Thymus (tissue), 11 donors: ENCODE data around the gene DIP2C. TPM values are rescaled to one million over a fixed set of nuclear protein-coding genes. Genes with fewer than 3 reads are reported as not detected.
"Not testable (repeated sequence)": the region's sequence is repeated elsewhere in the genome, so short reads cannot be mapped to it uniquely, and the experiment has no call there.

Experiments
- DNase-seq, 9 donors: peaks; one replicate each; pipeline ENCODE4 v3.0.0-alpha.2; 2013; ENCODE audit warnings: low spot score in 9 of 9, low read depth in 6 of 9, missing footprints in 1 of 9
- H3K27ac ChIP-seq, 2 donors: one replicate each; pipeline ENCODE4 v1.5.1; 2013; ENCODE audit warnings: control low read depth in 1 of 2, low read depth in 1 of 2, low read length in 1 of 2, mild to moderate bottlenecking in 1 of 2, moderate library complexity in 1 of 2
- H3K27me3 ChIP-seq, 2 donors: one replicate each; pipeline ENCODE4 v1.5.1; 2013; ENCODE audit warnings: low read length in 1 of 2; ENCODE audit not compliant: control insufficient read depth in 2 of 2, insufficient read depth in 1 of 2
- H3K36me3 ChIP-seq, 2 donors: one replicate each; pipeline ENCODE4 v1.5.1; 2013; ENCODE audit warnings: low read length in 1 of 2, mild to moderate bottlenecking in 1 of 2, moderate library complexity in 1 of 2; ENCODE audit not compliant: control insufficient read depth in 2 of 2, insufficient read depth in 2 of 2
- H3K4me1 ChIP-seq, 2 donors: one replicate each; pipeline ENCODE4 v1.5.1; 2013; ENCODE audit warnings: low read length in 2 of 2; ENCODE audit not compliant: control insufficient read depth in 2 of 2, insufficient read depth in 2 of 2
- H3K4me3 ChIP-seq, 2 donors: one replicate each; pipeline ENCODE4 v1.5.1; 2013; ENCODE audit warnings: low read length in 2 of 2, control low read depth in 1 of 2, mild to moderate bottlenecking in 1 of 2
- H3K9me3 ChIP-seq, 2 donors: one replicate each; pipeline ENCODE4 v1.5.1; 2013; ENCODE audit warnings: low read length in 1 of 2, mild to moderate bottlenecking in 1 of 2; ENCODE audit not compliant: control insufficient read depth in 2 of 2, insufficient read depth in 1 of 2
- WGBS: extraction: QIAGEN DNeasy Blood & Tissue Kit; methylation state at CpG from one replicate; pipeline ENCODE4 v1.1.7; 2013; 5-methylcytosine and 5-hydroxymethylcytosine counted together
- polyA plus RNA-seq: library from polyadenylated mRNA; stranded (reverse); fragments of 200-250 nt; gene quantifications from one replicate; pipeline ENCODE4 v1.2.3, GENCODE V29; 2013
- total RNA-seq: library from RNA; stranded (reverse); fragments of 120-200 nt; gene quantifications from one replicate; pipeline ENCODE4 v1.2.4, GENCODE V29; 2013
- donor health status: healthy.

Gene DIP2C
- total and polyA plus RNA-seq, 2 donors = 2.2 to 3.4 TPM

DNA sequence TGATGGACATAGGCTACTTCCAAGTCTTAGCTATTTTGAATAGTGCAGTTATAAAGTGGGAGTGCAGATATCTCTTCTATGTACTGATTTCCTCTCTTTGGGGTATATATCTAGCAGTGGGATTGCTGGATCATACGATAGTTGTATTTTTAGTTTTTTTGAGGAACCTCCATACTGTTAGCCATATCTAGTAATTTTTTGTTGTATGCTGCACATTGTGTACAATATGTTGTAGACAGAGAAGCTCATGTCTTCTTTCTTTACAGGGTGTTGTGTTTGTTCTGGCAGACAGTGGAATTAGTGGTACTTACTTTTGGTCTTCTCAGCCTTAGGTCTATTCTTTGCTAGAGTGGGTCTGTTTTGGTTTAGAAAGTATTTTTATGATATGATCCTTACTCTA lies 13.7 kb upstream of the DIP2C start:
- DNase-seq = no peak
- Histone ChIP-seq H3K27ac (no peak overlapping the region), H3K36me3 (no peaks in the 10 kb centered on the region), H3K4me3 (no peak overlapping the region), H3K4me1 (no peaks in the 10 kb centered on the region), H3K9me3 (no peaks in the 10 kb centered on the region), H3K27me3 (no peaks in the 10 kb centered on the region)
- WGBS = 97% methylated on average over 1 of the region's 1 CpG

DNA sequence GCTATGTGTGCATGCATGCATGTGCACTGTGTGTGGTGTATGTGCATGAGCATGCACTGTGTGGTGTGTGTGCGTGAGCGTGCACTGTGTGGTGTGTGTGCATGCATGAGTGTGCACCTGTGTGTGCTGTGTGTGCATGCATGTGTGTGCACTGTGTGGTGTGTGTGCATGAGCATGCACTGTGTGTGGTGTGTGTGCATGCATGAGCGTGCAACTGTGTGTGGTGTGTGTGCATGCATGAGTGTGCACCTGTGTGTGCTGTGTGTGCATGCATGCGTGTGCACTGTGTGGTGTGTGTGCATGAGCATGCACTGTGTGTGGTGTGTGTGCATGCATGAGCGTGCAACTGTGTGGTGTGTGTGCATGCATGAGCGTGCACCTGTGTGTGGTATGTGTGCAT lies 10.7 kb upstream of the DIP2C start:
- not testable (repeated sequence) for H3K4me1 ChIP-seq, DNase-seq, H3K27me3 ChIP-seq, H3K27ac ChIP-seq, H3K36me3 ChIP-seq, H3K9me3 ChIP-seq, H3K4me3 ChIP-seq
- WGBS = 97% methylated on average over 6 of the region's 6 CpGs

DNA sequence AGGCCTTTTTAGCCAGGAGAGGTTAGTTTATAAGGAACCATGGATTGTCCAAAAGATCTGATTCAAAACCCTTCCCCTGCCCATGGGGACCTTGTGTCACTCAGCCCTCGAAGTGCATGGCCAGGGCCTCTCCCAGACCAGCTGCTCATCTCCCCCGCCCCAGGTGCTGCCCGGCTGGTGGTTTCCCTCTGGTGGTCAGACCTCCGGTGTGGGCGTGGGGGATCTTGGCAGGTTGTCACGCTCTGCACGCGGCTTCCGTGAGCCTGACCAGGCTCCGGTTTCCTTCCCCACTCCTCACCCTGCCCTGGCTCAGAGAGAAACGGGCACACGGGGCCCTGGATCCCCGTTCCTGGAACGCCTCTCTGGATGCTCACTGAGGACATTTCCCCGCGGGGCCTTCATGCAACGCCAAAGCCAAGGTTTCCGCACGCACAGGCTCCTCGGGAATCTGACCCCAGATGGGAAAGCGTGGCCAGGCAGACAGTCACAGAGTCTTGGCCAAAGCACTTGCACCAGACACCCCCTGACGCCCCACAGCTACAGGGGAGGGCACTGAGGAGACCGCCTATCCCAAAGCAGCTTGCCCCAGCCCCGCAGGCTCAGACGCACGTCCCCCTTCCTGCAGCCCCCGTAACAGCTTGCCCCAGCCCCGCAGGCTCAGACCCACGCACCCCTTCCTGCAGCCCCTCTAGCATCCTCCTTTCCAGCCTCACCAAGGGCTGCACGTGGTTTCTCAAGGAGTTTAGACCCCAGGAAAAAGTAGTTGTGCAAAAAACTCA lies 7.8 kb upstream of the DIP2C start:
- Histone ChIP-seq H3K36me3 (no peaks in the 10 kb centered on the region), H3K9me3 (no peaks in the 10 kb centered on the region), H3K27me3 (peaks cover 0 to 8% of the 10 kb centered on the region in 2 donors), H3K4me3 (no peak overlapping the region), H3K27ac (no peak overlapping the region), H3K4me1 (no peaks in the 10 kb centered on the region)
- 76% methylated on average over 30 of the region's 30 CpGs for WGBS
- no peak for DNase-seq

DNA sequence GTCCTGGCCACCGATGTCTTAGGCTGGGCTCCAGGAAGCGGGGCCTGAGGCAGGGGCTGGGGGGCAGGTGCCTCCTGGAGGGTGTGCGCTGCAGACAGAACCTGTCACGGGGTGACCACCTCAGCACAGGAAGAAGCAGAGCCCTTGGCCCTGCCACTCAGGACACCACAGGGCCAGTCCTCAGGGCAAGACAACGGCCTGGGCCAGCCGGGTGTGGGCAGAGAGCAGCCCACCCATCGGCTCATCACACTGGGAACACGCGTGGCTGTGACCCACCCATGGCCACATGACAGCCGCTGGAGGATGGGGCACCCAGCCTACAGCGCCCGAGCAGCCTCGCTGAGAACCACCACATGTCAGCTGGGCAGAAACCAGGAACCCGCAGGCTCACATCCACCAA lies 5.9 kb upstream of the DIP2C start:
- H3K4me1 ChIP-seq = no peaks in the 10 kb centered on the region
- no peak for DNase-seq

DNA sequence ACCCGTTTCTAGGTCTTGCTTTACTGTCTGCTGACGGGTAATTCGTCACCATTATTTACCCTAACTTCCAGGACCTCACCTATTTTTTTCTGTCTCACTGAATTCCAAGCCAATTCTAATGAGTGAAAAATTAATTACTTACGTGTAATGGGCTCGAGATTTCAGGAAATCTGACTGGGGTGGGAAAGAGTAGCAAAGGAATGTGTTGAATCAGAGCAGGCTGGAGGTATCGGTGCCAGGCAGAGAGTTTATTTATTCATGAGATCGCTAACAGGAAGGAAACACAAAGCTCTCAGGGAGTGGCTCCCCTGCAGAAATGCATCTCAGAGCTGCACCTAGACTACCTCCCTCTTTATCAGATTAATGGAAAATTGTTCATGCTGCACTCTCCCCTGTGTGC lies 4.0 kb upstream of the DIP2C start:
- peaks cover 18 to 29% of the 10 kb centered on the region in 2 donors for H3K27me3 ChIP-seq
- DNase-seq = no peak
- no peaks in the 10 kb centered on the region for H3K4me1 ChIP-seq
- no peaks in the 10 kb centered on the region for H3K9me3 ChIP-seq
- 27% methylated on average over 7 of the region's 7 CpGs for WGBS
- no peak overlapping the region for H3K4me3 ChIP-seq
- no peaks in the 10 kb centered on the region for H3K36me3 ChIP-seq
- H3K27ac ChIP-seq = no peak overlapping the region

More for the DNA sequence above, 5.9 kb upstream of the DIP2C start:
- Histone ChIP-seq H3K27ac (no peak overlapping the region), H3K9me3 (no peaks in the 10 kb centered on the region), H3K4me3 (no peak overlapping the region), H3K36me3 (no peaks in the 10 kb centered on the region), H3K27me3 (peaks cover under 1 to 17% of the 10 kb centered on the region in 2 donors)
- WGBS = 97% methylated on average over 14 of the region's 14 CpGs

DNA sequence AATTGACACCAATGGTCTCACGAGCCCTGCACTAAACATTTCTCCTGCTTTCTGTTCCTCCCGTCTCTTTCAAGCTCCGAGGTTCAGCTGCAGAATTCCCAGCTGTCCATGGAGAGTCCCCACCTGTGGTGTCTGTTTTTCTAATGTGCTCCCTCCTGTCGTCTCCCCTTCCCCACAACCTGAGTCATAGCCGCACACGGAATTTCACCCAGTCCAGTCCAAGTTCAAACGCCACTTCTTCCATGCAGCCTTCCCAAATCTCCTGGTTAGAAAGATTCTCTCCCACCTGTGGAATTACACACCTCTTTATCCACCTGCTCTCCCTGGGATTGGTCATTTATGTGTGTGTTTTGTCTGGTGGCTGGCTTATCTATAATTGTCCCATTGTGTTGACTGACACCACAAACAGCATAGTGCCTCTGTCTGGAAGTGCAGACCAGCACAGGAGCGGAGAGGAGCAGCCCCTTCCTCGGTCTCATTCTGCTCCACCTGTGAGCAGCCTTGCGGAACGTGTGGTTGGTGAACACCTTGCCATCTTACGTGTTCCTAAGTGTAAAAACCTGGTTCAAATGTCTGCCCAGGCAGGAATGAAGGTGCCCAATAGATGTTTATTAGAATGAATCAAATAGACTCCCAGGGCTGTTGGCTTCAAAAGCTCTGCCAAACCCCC lies 3.3 kb upstream of the DIP2C start:
- H3K9me3 ChIP-seq = no peaks in the 10 kb centered on the region
- H3K4me1 ChIP-seq = no peaks in the 10 kb centered on the region
- no peak overlapping the region for H3K27ac ChIP-seq
- no peaks in the 10 kb centered on the region for H3K36me3 ChIP-seq
- H3K27me3 ChIP-seq = peaks cover 22 to 35% of the 10 kb centered on the region in 2 donors
- 84% methylated on average over 12 of the region's 12 CpGs for WGBS
- no peak overlapping the region for H3K4me3 ChIP-seq
- DNase-seq = no peak

DNA sequence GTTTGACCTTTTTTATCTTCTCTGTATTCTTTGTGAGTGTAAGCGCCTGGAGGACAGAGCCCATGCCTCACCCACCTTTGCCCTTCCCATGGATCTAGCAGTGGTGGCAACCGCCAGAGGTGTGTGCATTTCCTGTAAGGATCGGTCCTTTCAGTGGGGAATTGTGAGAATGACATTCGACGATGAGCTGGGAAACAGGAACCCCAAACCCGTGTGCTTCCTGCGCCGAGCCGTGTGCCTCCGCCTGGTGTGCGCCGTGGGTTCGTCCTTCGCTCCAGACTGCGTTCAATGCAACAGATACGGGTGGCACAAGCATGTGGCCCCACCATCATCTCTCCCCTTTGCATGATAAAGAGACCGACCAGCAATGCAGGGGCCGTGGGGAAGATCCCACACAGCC lies 1.7 kb upstream of the DIP2C start:
- Histone ChIP-seq H3K9me3 (no peaks in the 10 kb centered on the region), H3K36me3 (no peaks in the 10 kb centered on the region), H3K4me3 (no peak overlapping the region), H3K27ac (no peak overlapping the region), H3K27me3 (peaks cover 22 to 44% of the 10 kb centered on the region in 2 donors), H3K4me1 (no peaks in the 10 kb centered on the region)
- DNase-seq = no peak
- 90% methylated on average over 18 of the region's 18 CpGs for WGBS

DNA sequence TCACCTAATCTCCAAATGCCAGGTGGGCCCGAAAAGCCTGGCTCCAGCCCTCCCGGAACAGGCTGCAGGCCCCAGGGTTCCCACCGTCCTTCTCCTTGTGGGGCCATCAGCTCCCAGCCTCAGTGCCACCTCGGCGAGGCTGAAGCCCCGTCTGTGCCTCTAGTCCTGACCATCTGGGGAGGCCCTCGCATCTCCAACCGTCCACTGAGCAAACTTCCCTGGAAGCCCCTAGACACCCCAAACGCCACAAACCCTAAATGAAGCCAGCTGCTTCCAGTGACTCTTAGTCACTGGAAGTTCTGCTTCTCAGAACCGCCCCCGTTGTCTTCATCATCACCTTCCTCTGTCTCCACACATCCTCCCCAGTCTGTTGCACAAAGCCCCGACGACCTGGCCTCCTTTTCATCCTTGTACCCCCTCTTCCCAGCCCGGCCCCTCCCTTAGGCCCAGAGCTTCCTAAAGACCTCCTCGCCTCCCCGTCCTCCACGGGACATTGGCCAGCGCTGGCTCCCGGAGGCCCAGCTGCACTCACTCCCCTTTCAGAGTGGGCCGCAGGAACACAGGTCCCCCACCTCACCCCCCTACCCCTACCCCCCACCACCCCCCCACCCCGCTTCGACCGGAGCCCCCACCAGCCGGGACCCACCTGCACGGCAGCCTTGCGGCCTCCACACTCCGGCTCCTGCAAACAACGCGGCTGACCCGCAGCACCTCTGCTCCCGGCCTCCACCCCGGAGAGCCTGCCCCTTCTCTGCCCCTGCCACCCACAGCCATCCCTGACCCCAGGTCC lies 1.1 kb upstream of the DIP2C start:
- DNase-seq = no peak
- no peak overlapping the region for H3K4me3 ChIP-seq
- peaks cover 22 to 44% of the 10 kb centered on the region in 2 donors for H3K27me3 ChIP-seq
- no peaks in the 10 kb centered on the region for H3K36me3 ChIP-seq
- no peaks in the 10 kb centered on the region for H3K4me1 ChIP-seq
- 82% methylated on average over 32 of the region's 32 CpGs for WGBS
- H3K9me3 ChIP-seq = no peaks in the 10 kb centered on the region
- H3K27ac ChIP-seq = no peak overlapping the region

DNA sequence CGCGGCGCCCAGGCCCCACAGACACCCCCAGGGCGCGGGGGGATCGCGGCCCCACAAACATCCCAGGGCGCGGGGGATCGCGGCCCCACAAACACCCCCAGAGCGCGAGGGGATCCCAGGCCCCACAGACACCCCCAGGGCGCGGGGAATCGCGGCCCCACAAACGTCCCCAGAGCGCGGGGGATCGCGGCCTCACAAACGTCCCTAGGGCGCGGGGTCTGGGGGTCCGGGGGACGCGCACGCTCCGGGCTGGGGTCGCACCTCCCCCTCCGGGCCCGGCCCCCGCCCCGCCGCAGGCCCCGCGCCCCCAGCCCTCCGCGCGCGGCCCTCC lies 382 bp downstream of the DIP2C start:
- no peaks in the 10 kb centered on the region for H3K4me1 ChIP-seq
- H3K36me3 ChIP-seq = no peaks in the 10 kb centered on the region
- H3K27ac ChIP-seq = no peak overlapping the region
- 3% methylated on average over 42 of the region's 42 CpGs for WGBS
- DNase-seq = no peak
- H3K9me3 ChIP-seq = no peaks in the 10 kb centered on the region
- H3K27me3 ChIP-seq = peaks cover 22 to 44% of the 10 kb centered on the region in 2 donors
- peak overlapping the region in 1 of 2 donors; percentile 39 for H3K4me3 ChIP-seq
